Suppressor macrophage treated with lipopolysaccharide for 1 hour (primary cell): Measurements from ENCODE around the gene CDK19.

ENCODE experiments used
- DNase-seq, 3 donors: peaks; one replicate each; pipeline ENCODE4 v3.0.0-alpha.2; 2020 to 2022

CDK19 gene

GRCh38 chr6:110693994-110694393 lies 121.3 kb downstream of the CDK19 start:
- DNase-seq = no peak

- no peak for DNase-seq
These were observed 122.0 kb downstream of the CDK19 start for GRCh38 chr6:110693296-110693695.

GRCh38 chr6:110690916-110691315 lies 124.4 kb downstream of the CDK19 start:
- no peak for DNase-seq

GRCh38 chr6:110690106-110690654 lies 125.1 kb downstream of the CDK19 start:
- DNase-seq = no peak

- DNase-seq = peak in 1 of 3 donors; percentile 14
These were observed 125.9 kb downstream of the CDK19 start for GRCh38 chr6:110689275-110689935.

- DNase-seq = no peak
These were observed 126.5 kb downstream of the CDK19 start for GRCh38 chr6:110688661-110689268.

GRCh38 chr6:110687326-110687725 lies 127.9 kb downstream of the CDK19 start:
- no peak for DNase-seq

GRCh38 chr6:110683241-110683640 lies 132.0 kb downstream of the CDK19 start:
- no peak for DNase-seq

- DNase-seq = peak; percentile 89 to 91 (median 89)
These were observed 132.8 kb downstream of the CDK19 start for GRCh38 chr6:110682460-110682853.

GRCh38 chr6:110681543-110682459 lies 133.5 kb downstream of the CDK19 start:
- peak; percentile 22 to 51 (median 44) for DNase-seq

- DNase-seq = no peak
These were observed 138.9 kb downstream of the CDK19 start for GRCh38 chr6:110676396-110676795.

GRCh38 chr6:110674096-110674495 lies 141.2 kb downstream of the CDK19 start:
- DNase-seq = no peak

GRCh38 chr6:110672122-110672521 lies 143.1 kb downstream of the CDK19 start:
- DNase-seq = no peak

- DNase-seq = no peak
These were observed 143.8 kb downstream of the CDK19 start for GRCh38 chr6:110671447-110671846.

GRCh38 chr6:110665600-110665999 lies 149.7 kb downstream of the CDK19 start:
- no peak for DNase-seq

GRCh38 chr6:110664933-110665332 lies 150.3 kb downstream of the CDK19 start:
- DNase-seq = peak; percentile 62 to 91 (median 87)

- DNase-seq = no peak
These were observed 152.6 kb downstream of the CDK19 start for GRCh38 chr6:110662490-110663211.

GRCh38 chr6:110661414-110661813 lies 153.9 kb downstream of the CDK19 start:
- DNase-seq = no peak

- DNase-seq = no peak
These were observed 155.1 kb downstream of the CDK19 start for GRCh38 chr6:110660066-110660655.

GRCh38 chr6:110658631-110659211 lies 156.5 kb downstream of the CDK19 start:
- no peak for DNase-seq

GRCh38 chr6:110656492-110656891 lies 158.8 kb downstream of the CDK19 start:
- DNase-seq = no peak

GRCh38 chr6:110655821-110656220 lies 159.4 kb downstream of the CDK19 start:
- DNase-seq = no peak
